Measurements from ENCODE around the gene SORCS2. TPM values are rescaled to one million over a fixed set of nuclear protein-coding genes. Genes with fewer than 3 reads are reported as not detected.
A peak's percentile ranks its signal among the peaks of the same experiment; 100 is the strongest.

SORCS2 gene
- total RNA-seq, 2 experiments from 2014 or later: not detected

GRCh38 chr4:7638984-7639789 is 446.8 kb downstream of the SORCS2 start:
- no peaks in the 10 kb centered on the region for H3K9me3 Mint-ChIP-seq (ENCODE audit: insufficient read depth)
- peaks cover 17% of the 10 kb centered on the region for H3K27me3 Mint-ChIP-seq (ENCODE audit: low read depth)
- DNase-seq (no peak), ATAC-seq (no peak)
- ChIA-PET CTCF (no interaction called here), POLR2A (no interaction called here)
- H3K4me3 Mint-ChIP-seq: no peak overlapping the region
- H3K36me3 Mint-ChIP-seq (ENCODE audit: low read depth): no peaks in the 10 kb centered on the region
- H3K4me1 Mint-ChIP-seq (ENCODE audit: low read depth): no peaks in the 10 kb centered on the region
- H3K27ac Mint-ChIP-seq: no peak overlapping the region

- CTCF ChIA-PET: no interaction called here
- ATAC-seq: no peak
- H3K4me1 Mint-ChIP-seq (ENCODE audit: low read depth): no peaks in the 10 kb centered on the region
Observed at GRCh38 chr4:7640136-7640535, 447.8 kb downstream of the SORCS2 start.

GRCh38 chr4:7641712-7642111 is 449.4 kb downstream of the SORCS2 start:
- ChIA-PET POLR2A (no interaction called here), CTCF (no interaction called here)
- Mint-ChIP-seq H3K27ac (no peak overlapping the region), H3K9me3 (ENCODE audit: insufficient read depth) (peaks cover under 1% of the 10 kb centered on the region), H3K4me3 (no peak overlapping the region), H3K4me1 (ENCODE audit: low read depth) (peaks cover 5% of the 10 kb centered on the region), H3K36me3 (ENCODE audit: low read depth) (peaks cover 4% of the 10 kb centered on the region), H3K27me3 (ENCODE audit: low read depth) (peaks cover 14% of the 10 kb centered on the region)
- ATAC-seq: no peak
- DNase-seq: no peak

More at GRCh38 chr4:7640136-7640535, 447.8 kb downstream of the SORCS2 start:
- H3K9me3 Mint-ChIP-seq (ENCODE audit: insufficient read depth): no peaks in the 10 kb centered on the region
- no peak for DNase-seq
- H3K27ac Mint-ChIP-seq: no peak overlapping the region
- H3K4me3 Mint-ChIP-seq: no peak overlapping the region
- peaks cover 14% of the 10 kb centered on the region for H3K27me3 Mint-ChIP-seq (ENCODE audit: low read depth)
- POLR2A ChIA-PET: no interaction called here
- H3K36me3 Mint-ChIP-seq (ENCODE audit: low read depth): peaks cover under 1% of the 10 kb centered on the region

GRCh38 chr4:7642741-7643458 is 450.6 kb downstream of the SORCS2 start:
- CTCF ChIA-PET: no interaction called here
- Mint-ChIP-seq H3K9me3 (ENCODE audit: insufficient read depth) (peaks cover 3% of the 10 kb centered on the region), H3K4me1 (ENCODE audit: low read depth) (peaks cover 17% of the 10 kb centered on the region), H3K4me3 (no peak overlapping the region), H3K27me3 (ENCODE audit: low read depth) (peaks cover 14% of the 10 kb centered on the region), H3K36me3 (ENCODE audit: low read depth) (peaks cover 7% of the 10 kb centered on the region), H3K27ac (no peak overlapping the region)
- no peak for DNase-seq
- POLR2A ChIA-PET: no interaction called here
- ATAC-seq: no peak

- Mint-ChIP-seq H3K27ac (no peak overlapping the region), H3K27me3 (ENCODE audit: low read depth) (peaks cover 14% of the 10 kb centered on the region), H3K9me3 (ENCODE audit: insufficient read depth) (peaks cover 3% of the 10 kb centered on the region), H3K4me1 (ENCODE audit: low read depth) (peaks cover 40% of the 10 kb centered on the region), H3K36me3 (ENCODE audit: low read depth) (peaks cover 9% of the 10 kb centered on the region), H3K4me3 (no peak overlapping the region)
- POLR2A ChIA-PET: interaction anchor here (0.5 kb wide), 1 partner anchor 226 kb away, joined by 3 read pairs; no protein-coding TSS in a partner anchor
- CTCF ChIA-PET: no interaction called here
- DNase-seq (no peak), ATAC-seq (no peak)
Observed at GRCh38 chr4:7645158-7645557, 452.8 kb downstream of the SORCS2 start.

GRCh38 chr4:7645956-7646355 is 453.6 kb downstream of the SORCS2 start:
- Mint-ChIP-seq H3K27me3 (ENCODE audit: low read depth) (peaks cover 14% of the 10 kb centered on the region), H3K4me1 (ENCODE audit: low read depth) (peaks cover 48% of the 10 kb centered on the region), H3K4me3 (no peak overlapping the region), H3K9me3 (ENCODE audit: insufficient read depth) (peaks cover 3% of the 10 kb centered on the region), H3K36me3 (ENCODE audit: low read depth) (peaks cover 9% of the 10 kb centered on the region), H3K27ac (no peak overlapping the region)
- ChIA-PET CTCF (no interaction called here), POLR2A (no interaction called here)
- DNase-seq (no peak), ATAC-seq (no peak)

- POLR2A ChIA-PET: no interaction called here
- DNase-seq (no peak), ATAC-seq (no peak)
- Mint-ChIP-seq H3K4me1 (ENCODE audit: low read depth) (peaks cover 54% of the 10 kb centered on the region), H3K4me3 (no peak overlapping the region), H3K36me3 (ENCODE audit: low read depth) (peaks cover 9% of the 10 kb centered on the region), H3K27ac (peak overlapping the region; percentile 23), H3K9me3 (ENCODE audit: insufficient read depth) (peaks cover 3% of the 10 kb centered on the region), H3K27me3 (ENCODE audit: low read depth) (peaks cover 11% of the 10 kb centered on the region)
- CTCF ChIA-PET: no interaction called here
Observed at GRCh38 chr4:7646384-7647061, 454.2 kb downstream of the SORCS2 start.

- ChIA-PET CTCF (no interaction called here), POLR2A (no interaction called here)
- peaks cover 9% of the 10 kb centered on the region for H3K27me3 Mint-ChIP-seq (ENCODE audit: low read depth)
- DNase-seq: no peak
- peaks cover 3% of the 10 kb centered on the region for H3K9me3 Mint-ChIP-seq (ENCODE audit: insufficient read depth)
- peaks cover 60% of the 10 kb centered on the region for H3K4me1 Mint-ChIP-seq (ENCODE audit: low read depth)
- ATAC-seq: no peak
- peaks cover 9% of the 10 kb centered on the region for H3K36me3 Mint-ChIP-seq (ENCODE audit: low read depth)
- peak overlapping the region; percentile 23 for H3K27ac Mint-ChIP-seq
- no peak overlapping the region for H3K4me3 Mint-ChIP-seq
Observed at GRCh38 chr4:7647186-7647585, 454.8 kb downstream of the SORCS2 start.

GRCh38 chr4:7647600-7648543 is 455.5 kb downstream of the SORCS2 start:
- Mint-ChIP-seq H3K27ac (peak overlapping the region; percentile 85), H3K4me1 (ENCODE audit: low read depth) (peaks cover 66% of the 10 kb centered on the region), H3K4me3 (no peak overlapping the region), H3K27me3 (ENCODE audit: low read depth) (peaks cover 6% of the 10 kb centered on the region), H3K9me3 (ENCODE audit: insufficient read depth) (peaks cover 3% of the 10 kb centered on the region), H3K36me3 (ENCODE audit: low read depth) (peaks cover 9% of the 10 kb centered on the region)
- POLR2A ChIA-PET: no interaction called here
- ATAC-seq (no peak), DNase-seq (no peak)
- CTCF ChIA-PET: no interaction called here

GRCh38 chr4:7648544-7649395 is 456.4 kb downstream of the SORCS2 start:
- Mint-ChIP-seq H3K4me3 (no peak overlapping the region), H3K27ac (peak overlapping the region; percentile 85)

GRCh38 chr4:7649411-7649740 is 457.0 kb downstream of the SORCS2 start:
- no peak for DNase-seq
- no peak overlapping the region for H3K4me3 Mint-ChIP-seq
- CTCF ChIA-PET: no interaction called here

More at GRCh38 chr4:7648544-7649395, 456.4 kb downstream of the SORCS2 start:
- CTCF ChIA-PET: no interaction called here
- peaks cover 2% of the 10 kb centered on the region for H3K27me3 Mint-ChIP-seq (ENCODE audit: low read depth)
- no peak for ATAC-seq
- peaks cover 3% of the 10 kb centered on the region for H3K9me3 Mint-ChIP-seq (ENCODE audit: insufficient read depth)
- POLR2A ChIA-PET: no interaction called here
- DNase-seq: no peak
- peaks cover 71% of the 10 kb centered on the region for H3K4me1 Mint-ChIP-seq (ENCODE audit: low read depth)
- peaks cover 9% of the 10 kb centered on the region for H3K36me3 Mint-ChIP-seq (ENCODE audit: low read depth)

More at GRCh38 chr4:7649411-7649740, 457.0 kb downstream of the SORCS2 start:
- ATAC-seq: no peak
- peaks cover 73% of the 10 kb centered on the region for H3K4me1 Mint-ChIP-seq (ENCODE audit: low read depth)
- H3K27me3 Mint-ChIP-seq (ENCODE audit: low read depth): peaks cover 2% of the 10 kb centered on the region
- POLR2A ChIA-PET: no interaction called here
- H3K36me3 Mint-ChIP-seq (ENCODE audit: low read depth): peaks cover 9% of the 10 kb centered on the region
- H3K27ac Mint-ChIP-seq: peak overlapping the region; percentile 85
- peaks cover 3% of the 10 kb centered on the region for H3K9me3 Mint-ChIP-seq (ENCODE audit: insufficient read depth)

Measured in activated CD8-positive, alpha-beta T cell treated with anti-CD3 and anti-CD28 coated beads, Interleukin-2, amount 10 ng/mL, durations not matched to agents 7 days and 5 days (primary cell).